ENCODE results near the gene PDC.

DNA sequence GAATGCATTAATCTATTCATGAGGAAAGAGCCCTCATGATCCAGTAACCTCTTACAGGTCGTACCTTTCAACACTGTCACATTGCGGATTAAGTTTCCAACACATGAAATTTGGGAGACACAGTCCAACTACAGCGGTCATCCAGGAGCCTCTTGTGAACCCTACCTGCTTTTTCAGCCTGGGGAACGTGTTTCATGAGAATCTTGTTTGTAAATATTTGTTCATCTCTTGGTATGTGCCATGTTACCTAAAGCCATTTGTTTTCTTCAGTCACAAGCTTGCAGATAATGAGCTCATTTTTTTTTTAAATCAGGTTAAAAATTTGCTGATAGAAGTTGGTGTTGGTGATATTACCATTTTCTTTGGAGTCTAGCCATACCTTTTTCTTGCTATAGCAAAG, 37.2 kb upstream of the PDC start:
- TF ChIP-seq, protein P1, sequence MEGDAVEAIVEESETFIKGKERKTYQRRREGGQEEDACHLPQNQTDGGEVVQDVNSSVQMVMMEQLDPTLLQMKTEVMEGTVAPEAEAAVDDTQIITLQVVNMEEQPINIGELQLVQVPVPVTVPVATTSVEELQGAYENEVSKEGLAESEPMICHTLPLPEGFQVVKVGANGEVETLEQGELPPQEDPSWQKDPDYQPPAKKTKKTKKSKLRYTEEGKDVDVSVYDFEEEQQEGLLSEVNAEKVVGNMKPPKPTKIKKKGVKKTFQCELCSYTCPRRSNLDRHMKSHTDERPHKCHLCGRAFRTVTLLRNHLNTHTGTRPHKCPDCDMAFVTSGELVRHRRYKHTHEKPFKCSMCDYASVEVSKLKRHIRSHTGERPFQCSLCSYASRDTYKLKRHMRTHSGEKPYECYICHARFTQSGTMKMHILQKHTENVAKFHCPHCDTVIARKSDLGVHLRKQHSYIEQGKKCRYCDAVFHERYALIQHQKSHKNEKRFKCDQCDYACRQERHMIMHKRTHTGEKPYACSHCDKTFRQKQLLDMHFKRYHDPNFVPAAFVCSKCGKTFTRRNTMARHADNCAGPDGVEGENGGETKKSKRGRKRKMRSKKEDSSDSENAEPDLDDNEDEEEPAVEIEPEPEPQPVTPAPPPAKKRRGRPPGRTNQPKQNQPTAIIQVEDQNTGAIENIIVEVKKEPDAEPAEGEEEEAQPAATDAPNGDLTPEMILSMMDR (IDR thresholded peaks at IDR 0.05), result no peak
- no peak for TF ChIP-seq ZFX (IDR thresholded peaks at IDR 0.05; ENCODE audit: borderline replicate concordance)

All from 22Rv1 (cell line).